ENCODE results near the gene SPPL3. TPM values are rescaled to one million over a fixed set of nuclear protein-coding genes. Genes with fewer than 3 reads are reported as not detected.

The SPPL3 gene
- total RNA-seq, 1 experiment from 2014 or later, result 39.7 TPM

DNA sequence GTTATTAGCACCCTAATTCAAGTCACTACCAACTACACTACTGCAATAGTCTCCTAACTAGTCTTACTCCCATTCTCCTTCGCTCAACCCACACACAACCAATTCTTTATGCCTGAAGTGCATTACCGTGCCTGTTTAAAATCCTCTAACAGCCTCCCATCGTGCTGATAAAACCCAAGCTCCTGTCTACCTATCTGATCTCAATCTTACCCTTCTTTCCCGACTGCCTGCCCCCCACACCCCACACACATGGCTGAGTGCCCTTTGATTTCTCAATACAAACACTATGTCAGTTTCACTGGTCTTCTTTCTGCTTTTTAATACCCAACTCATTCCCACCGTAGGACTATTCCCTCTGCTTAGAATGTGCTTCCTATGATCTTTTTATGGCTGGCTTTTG, 59.9 kb downstream of the SPPL3 start:
- Histone ChIP-seq H3K27ac (ENCODE audit: low read depth, low read length) (no peak overlapping the region), H2AFZ (ENCODE audit: low read depth, low read length, poor library complexity, severe bottlenecking) (no peak overlapping the region), H3K9me2 (ENCODE audit: insufficient read depth) (no peaks in the 10 kb centered on the region), H3K4me2 (ENCODE audit: low read length) (no peak overlapping the region), H3K27me3 (ENCODE audit: insufficient read depth, low read length) (no peaks in the 10 kb centered on the region), H3K9ac (ENCODE audit: low read length) (no peak overlapping the region), H3K9me3 (ENCODE audit: control insufficient read depth in 1 of 2, insufficient read depth in 1 of 2, low read depth in 1 of 2, low read length in 2 of 2) (no peaks in the 10 kb centered on the region), H3K4me3 (replicated peaks in 1 of 2; ENCODE audit: low read depth in 1 of 2, low read length in 2 of 2) (no peak overlapping the region), H3K79me2 (ENCODE audit: insufficient read depth, low read length) (peaks cover 18% of the 10 kb centered on the region), H3K36me3 (ENCODE audit: control insufficient read depth in 1 of 2, insufficient read depth in 2 of 2, low read length in 2 of 2) (no peaks in the 10 kb centered on the region), H3K4me1 (ENCODE audit: control insufficient read depth in 1 of 2, insufficient read depth in 2 of 2, low read length in 2 of 2) (peaks cover 16 to 20% of the 10 kb centered on the region in 2 experiments), H4K20me1 (ENCODE audit: insufficient read depth) (0 out of 2 replicates have a peak, but pooled peaks cover 4% of the 10 kb centered on the region)
- DNase-seq (ENCODE audit: low read depth, low spot score), result no peak
- no TSS peak for BruUV-seq (replicated peaks)
- ChIA-PET POLR2A (no interaction called here), CTCF (no interaction called here), RAD21 (ENCODE audit: low non-redundant PET in 1 of 2, low total read pairs in 2 of 2, uncharacterized antibody in 2 of 2, unreplicated experiment in 2 of 2) (no interaction called here)
- TF ChIP-seq ELF1 (IDR thresholded peaks at IDR 0.05; ENCODE audit: borderline replicate concordance, low read depth) (no peak), CEBPB (IDR thresholded peaks at IDR 0.05; ENCODE audit: low read depth) (no peak), YY1 (IDR thresholded peaks at IDR 0.05; ENCODE audit: extremely low read depth, insufficient replicate concordance, low read depth, low read length) (no peak), SIN3A (IDR thresholded peaks at IDR 0.05; ENCODE audit: low read depth) (no peak), RAD21 (IDR thresholded peaks at IDR 0.05; ENCODE audit: low read depth) (no peak), POLR2A (IDR thresholded peaks at IDR 0.05; ENCODE audit: borderline replicate concordance, extremely low read depth, insufficient read depth, insufficient read length) (no peak), EGR1 (IDR thresholded peaks at IDR 0.05; ENCODE audit: low read depth) (no peak), POLR2AphosphoS5 (IDR thresholded peaks at IDR 0.05; ENCODE audit: low read depth, low read length) (no peak), CBX3 (IDR thresholded peaks at IDR 0.05; ENCODE audit: low read depth) (no peak)
- TF ChIP-seq, protein P1, sequence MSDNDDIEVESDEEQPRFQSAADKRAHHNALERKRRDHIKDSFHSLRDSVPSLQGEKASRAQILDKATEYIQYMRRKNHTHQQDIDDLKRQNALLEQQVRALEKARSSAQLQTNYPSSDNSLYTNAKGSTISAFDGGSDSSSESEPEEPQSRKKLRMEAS (IDR thresholded peaks at IDR 0.05), result no peak
- TF ChIP-seq, protein P2, sequence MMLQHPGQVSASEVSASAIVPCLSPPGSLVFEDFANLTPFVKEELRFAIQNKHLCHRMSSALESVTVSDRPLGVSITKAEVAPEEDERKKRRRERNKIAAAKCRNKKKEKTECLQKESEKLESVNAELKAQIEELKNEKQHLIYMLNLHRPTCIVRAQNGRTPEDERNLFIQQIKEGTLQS (IDR thresholded peaks at IDR 0.05), result no peak
- TF ChIP-seq, protein P3, sequence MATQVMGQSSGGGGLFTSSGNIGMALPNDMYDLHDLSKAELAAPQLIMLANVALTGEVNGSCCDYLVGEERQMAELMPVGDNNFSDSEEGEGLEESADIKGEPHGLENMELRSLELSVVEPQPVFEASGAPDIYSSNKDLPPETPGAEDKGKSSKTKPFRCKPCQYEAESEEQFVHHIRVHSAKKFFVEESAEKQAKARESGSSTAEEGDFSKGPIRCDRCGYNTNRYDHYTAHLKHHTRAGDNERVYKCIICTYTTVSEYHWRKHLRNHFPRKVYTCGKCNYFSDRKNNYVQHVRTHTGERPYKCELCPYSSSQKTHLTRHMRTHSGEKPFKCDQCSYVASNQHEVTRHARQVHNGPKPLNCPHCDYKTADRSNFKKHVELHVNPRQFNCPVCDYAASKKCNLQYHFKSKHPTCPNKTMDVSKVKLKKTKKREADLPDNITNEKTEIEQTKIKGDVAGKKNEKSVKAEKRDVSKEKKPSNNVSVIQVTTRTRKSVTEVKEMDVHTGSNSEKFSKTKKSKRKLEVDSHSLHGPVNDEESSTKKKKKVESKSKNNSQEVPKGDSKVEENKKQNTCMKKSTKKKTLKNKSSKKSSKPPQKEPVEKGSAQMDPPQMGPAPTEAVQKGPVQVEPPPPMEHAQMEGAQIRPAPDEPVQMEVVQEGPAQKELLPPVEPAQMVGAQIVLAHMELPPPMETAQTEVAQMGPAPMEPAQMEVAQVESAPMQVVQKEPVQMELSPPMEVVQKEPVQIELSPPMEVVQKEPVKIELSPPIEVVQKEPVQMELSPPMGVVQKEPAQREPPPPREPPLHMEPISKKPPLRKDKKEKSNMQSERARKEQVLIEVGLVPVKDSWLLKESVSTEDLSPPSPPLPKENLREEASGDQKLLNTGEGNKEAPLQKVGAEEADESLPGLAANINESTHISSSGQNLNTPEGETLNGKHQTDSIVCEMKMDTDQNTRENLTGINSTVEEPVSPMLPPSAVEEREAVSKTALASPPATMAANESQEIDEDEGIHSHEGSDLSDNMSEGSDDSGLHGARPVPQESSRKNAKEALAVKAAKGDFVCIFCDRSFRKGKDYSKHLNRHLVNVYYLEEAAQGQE (IDR thresholded peaks at IDR 0.05; ENCODE audit: low read depth), result no peak
- TF ChIP-seq, protein P4, sequence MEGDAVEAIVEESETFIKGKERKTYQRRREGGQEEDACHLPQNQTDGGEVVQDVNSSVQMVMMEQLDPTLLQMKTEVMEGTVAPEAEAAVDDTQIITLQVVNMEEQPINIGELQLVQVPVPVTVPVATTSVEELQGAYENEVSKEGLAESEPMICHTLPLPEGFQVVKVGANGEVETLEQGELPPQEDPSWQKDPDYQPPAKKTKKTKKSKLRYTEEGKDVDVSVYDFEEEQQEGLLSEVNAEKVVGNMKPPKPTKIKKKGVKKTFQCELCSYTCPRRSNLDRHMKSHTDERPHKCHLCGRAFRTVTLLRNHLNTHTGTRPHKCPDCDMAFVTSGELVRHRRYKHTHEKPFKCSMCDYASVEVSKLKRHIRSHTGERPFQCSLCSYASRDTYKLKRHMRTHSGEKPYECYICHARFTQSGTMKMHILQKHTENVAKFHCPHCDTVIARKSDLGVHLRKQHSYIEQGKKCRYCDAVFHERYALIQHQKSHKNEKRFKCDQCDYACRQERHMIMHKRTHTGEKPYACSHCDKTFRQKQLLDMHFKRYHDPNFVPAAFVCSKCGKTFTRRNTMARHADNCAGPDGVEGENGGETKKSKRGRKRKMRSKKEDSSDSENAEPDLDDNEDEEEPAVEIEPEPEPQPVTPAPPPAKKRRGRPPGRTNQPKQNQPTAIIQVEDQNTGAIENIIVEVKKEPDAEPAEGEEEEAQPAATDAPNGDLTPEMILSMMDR (IDR thresholded peaks at IDR 0.05 in 2 of 3, conservative IDR thresholded peaks at IDR 0.05 in 1 of 3; ENCODE audit: borderline replicate concordance in 1 of 3, insufficient read depth in 1 of 3, low read depth in 2 of 3, low read length in 2 of 3), result no peak
- intact Hi-C loops (cut with micrococcal nuclease), result no loop called here
- ATAC-seq, result no peak

Data from HCT116 (cell line).